MG63 (cell line): Measurements from ENCODE around the gene FALEC. TPM values are rescaled to one million over a fixed set of nuclear protein-coding genes. Genes with fewer than 3 reads are reported as not detected.

Source experiments
- DNase-seq: peaks from one replicate; pipeline ENCODE4 v3.0.0-alpha.2; 2020
- H3K27me3 ChIP-seq: fragments of 250-450 bp; sonication (Bioruptor Pico); 2 replicates; pipeline ENCODE4 v1.5.1; 2020; ENCODE audit warnings: mild to moderate bottlenecking, moderate library complexity
- H3K36me3 ChIP-seq: fragments of 250-450 bp; sonication (Bioruptor Pico); 2 replicates; pipeline ENCODE4 v1.5.1; 2020; ENCODE audit warnings: mild to moderate bottlenecking, moderate library complexity
- H3K4me3 ChIP-seq: fragments of 250-450 bp; sonication (Bioruptor Pico); 2 replicates; pipeline ENCODE4 v1.5.1; 2020; ENCODE audit warnings: mild to moderate bottlenecking, moderate library complexity
- H3K9me3 ChIP-seq: fragments of 250-450 bp; sonication (Bioruptor Pico); 2 replicates; pipeline ENCODE4 v1.5.1; 2020; ENCODE audit warnings: mild to moderate bottlenecking, moderate library complexity
- total RNA-seq: library from RNA; depleted of rRNA; stranded (reverse); fragments of >200 nt; shearing (Covaris generic); gene quantifications from 2 replicates; pipeline ENCODE4 v1.2.3, GENCODE V29; 2014; ENCODE audit warnings: low replicate concordance; rRNA removed

FALEC gene
- total RNA-seq: not detected in 2 replicates

- Histone ChIP-seq H3K27me3 (no peaks in the 10 kb centered on the region), H3K36me3 (peaks cover 18% of the 10 kb centered on the region), H3K4me3 (peak within 1 kb of the TSS; percentile 68), H3K9me3 (no peaks in the 10 kb centered on the region)
- peak; percentile 98 for DNase-seq
These were observed at the start of gene FALEC for GRCh38 chr1:150515328-150516049. TSS of gene FALEC (plus strand) at chr1:150515752.

GRCh38 chr1:150466964-150467363 is 48.6 kb upstream of the FALEC start:
- H3K36me3 ChIP-seq: peaks cover 48% of the 10 kb centered on the region
- H3K9me3 ChIP-seq: no peaks in the 10 kb centered on the region
- no peak overlapping the region for H3K4me3 ChIP-seq
- DNase-seq: no peak
- no peaks in the 10 kb centered on the region for H3K27me3 ChIP-seq

GRCh38 chr1:150469291-150469690 is 46.3 kb upstream of the FALEC start:
- no peaks in the 10 kb centered on the region for H3K27me3 ChIP-seq
- no peak for DNase-seq
- no peak overlapping the region for H3K4me3 ChIP-seq
- H3K36me3 ChIP-seq: peaks cover 51% of the 10 kb centered on the region
- no peaks in the 10 kb centered on the region for H3K9me3 ChIP-seq

- Histone ChIP-seq H3K36me3 (peaks cover 29% of the 10 kb centered on the region), H3K4me3 (no peak overlapping the region)
- no peak for DNase-seq
These were observed 42.9 kb upstream of the FALEC start for GRCh38 chr1:150472601-150473200.

GRCh38 chr1:150473659-150474058 is 41.9 kb upstream of the FALEC start:
- H3K36me3 ChIP-seq: peaks cover 29% of the 10 kb centered on the region
- no peak overlapping the region for H3K4me3 ChIP-seq
- no peak for DNase-seq

More at GRCh38 chr1:150472601-150473200, 42.9 kb upstream of the FALEC start:
- H3K27me3 ChIP-seq: no peaks in the 10 kb centered on the region
- H3K9me3 ChIP-seq: 0 out of 2 replicates have a peak, but pooled peaks cover 2% of the 10 kb centered on the region

DNA sequence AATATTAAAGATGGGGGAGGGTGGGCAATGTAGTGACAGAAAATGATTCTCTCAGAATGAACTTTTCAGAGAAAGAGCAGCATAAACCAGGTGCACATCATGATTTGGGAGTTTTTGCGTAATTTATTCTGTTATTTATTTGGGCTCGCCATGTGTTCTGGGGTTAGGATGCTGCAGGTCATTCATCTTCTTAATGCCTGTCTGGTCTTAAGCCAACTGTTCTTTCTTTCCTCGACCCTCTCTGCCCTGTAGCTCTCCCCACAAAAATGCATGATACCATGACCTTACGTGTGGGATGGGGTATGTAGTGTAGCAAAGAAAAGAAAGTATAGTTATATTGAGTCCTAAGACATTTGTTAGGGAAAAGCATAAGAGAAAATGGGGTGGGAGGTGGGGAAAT is 40.7 kb upstream of the FALEC start:
- Histone ChIP-seq H3K27me3 (no peaks in the 10 kb centered on the region), H3K9me3 (0 out of 2 replicates have a peak, but pooled peaks cover 2% of the 10 kb centered on the region), H3K36me3 (peaks cover 29% of the 10 kb centered on the region), H3K4me3 (no peak overlapping the region)
- DNase-seq: no peak

More at GRCh38 chr1:150473659-150474058, 41.9 kb upstream of the FALEC start:
- Histone ChIP-seq H3K27me3 (no peaks in the 10 kb centered on the region), H3K9me3 (0 out of 2 replicates have a peak, but pooled peaks cover 2% of the 10 kb centered on the region)

DNA sequence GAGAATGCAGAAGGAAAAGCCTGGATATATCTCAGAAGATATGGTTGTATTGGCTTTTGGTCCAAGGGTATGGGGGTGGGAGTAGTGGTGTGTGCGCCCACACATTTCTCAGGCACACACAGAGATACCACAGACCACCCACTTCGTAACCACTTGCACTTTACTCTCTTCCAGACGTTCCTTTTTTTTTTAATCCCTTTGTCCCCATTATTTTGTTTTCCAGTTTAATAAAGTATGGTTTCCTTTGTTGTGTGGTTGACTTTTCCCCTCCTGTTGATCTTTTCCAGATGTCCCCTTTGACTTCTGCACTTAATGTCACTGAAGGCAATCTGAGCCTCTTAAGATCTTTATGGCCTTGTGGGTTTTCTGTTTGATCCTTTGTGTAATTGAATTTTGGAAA is 38.8 kb upstream of the FALEC start:
- peaks cover 13% of the 10 kb centered on the region for H3K36me3 ChIP-seq
- no peaks in the 10 kb centered on the region for H3K27me3 ChIP-seq
- DNase-seq: no peak
- H3K9me3 ChIP-seq: 0 out of 2 replicates have a peak, but pooled peaks cover 2% of the 10 kb centered on the region
- H3K4me3 ChIP-seq: no peak overlapping the region

- Histone ChIP-seq H3K27me3 (no peaks in the 10 kb centered on the region), H3K9me3 (0 out of 2 replicates have a peak, but pooled peaks cover 2% of the 10 kb centered on the region), H3K4me3 (no peak overlapping the region), H3K36me3 (peaks cover 7% of the 10 kb centered on the region)
- DNase-seq: no peak
These were observed 38.2 kb upstream of the FALEC start for GRCh38 chr1:150477320-150477719.

DNA sequence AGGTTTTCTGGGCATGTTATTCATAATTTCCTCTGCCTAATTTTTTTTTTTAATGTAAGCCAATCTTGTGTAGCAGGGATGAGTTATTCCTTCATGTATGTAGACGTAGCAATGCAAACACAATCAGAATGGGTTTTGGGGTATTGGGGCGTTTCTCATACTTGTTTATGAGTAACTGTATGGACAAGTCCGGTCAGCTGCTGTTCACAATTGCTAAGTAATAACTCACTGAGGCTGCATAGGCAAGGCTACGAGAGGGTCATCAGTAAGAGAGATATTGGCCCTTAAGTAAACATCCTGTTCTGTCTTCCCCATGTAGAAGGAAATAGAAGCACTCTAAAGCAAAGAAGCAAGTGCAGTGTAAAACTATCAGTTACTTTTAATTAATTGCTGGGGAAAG is 37.8 kb upstream of the FALEC start:
- Histone ChIP-seq H3K4me3 (no peak overlapping the region), H3K27me3 (no peaks in the 10 kb centered on the region), H3K9me3 (0 out of 2 replicates have a peak, but pooled peaks cover 2% of the 10 kb centered on the region), H3K36me3 (peaks cover 3% of the 10 kb centered on the region; the same call in 1 of the 2 replicates)
- DNase-seq: no peak

DNA sequence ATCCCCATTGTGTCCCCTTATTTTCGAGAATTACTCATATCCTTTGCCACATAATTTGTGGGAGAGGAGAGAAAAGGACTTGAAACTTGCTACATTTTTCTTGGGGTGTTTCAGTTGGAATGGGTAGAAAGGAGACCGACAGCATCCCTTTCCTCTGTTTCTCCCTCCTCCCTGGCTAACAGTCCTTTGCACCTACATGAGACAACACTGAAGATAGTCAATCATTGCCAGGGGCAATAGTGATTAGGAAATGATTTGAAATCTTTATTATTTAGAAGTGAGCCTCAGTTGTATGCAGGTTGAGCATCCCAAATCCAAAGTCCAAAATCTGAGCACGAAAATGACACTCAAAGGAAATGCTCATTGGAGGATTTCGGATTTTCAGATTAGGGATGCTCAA is 36.2 kb upstream of the FALEC start:
- no peaks in the 10 kb centered on the region for H3K36me3 ChIP-seq
- 0 out of 2 replicates have a peak, but pooled peaks cover 2% of the 10 kb centered on the region for H3K9me3 ChIP-seq
- no peaks in the 10 kb centered on the region for H3K27me3 ChIP-seq
- H3K4me3 ChIP-seq: no peak overlapping the region
- DNase-seq: no peak

DNA sequence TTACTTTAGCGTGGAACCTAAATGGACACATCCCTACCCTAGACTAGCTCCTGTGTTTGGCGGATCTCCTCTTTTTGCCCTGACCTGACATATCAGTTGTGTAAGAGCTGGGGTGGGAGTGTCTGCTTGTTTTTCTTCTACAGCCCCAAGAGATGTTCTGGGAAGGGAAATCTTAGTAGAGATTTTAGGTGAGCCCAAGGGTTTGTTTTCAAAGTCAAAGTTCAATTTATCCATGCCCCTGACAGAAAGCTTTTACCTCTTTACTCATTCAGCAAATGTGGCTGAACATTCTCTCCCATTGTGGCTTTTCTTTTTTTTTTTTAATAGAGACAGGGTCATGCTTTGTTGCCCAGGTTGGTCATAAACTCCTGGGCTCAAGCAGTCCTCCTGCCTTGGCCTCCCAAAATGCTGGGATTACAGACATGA is 35.6 kb upstream of the FALEC start:
- no peak overlapping the region for H3K4me3 ChIP-seq
- no peaks in the 10 kb centered on the region for H3K27me3 ChIP-seq
- H3K36me3 ChIP-seq: no peaks in the 10 kb centered on the region
- 0 out of 2 replicates have a peak, but pooled peaks cover 2% of the 10 kb centered on the region for H3K9me3 ChIP-seq
- DNase-seq: no peak

- no peak overlapping the region for H3K4me3 ChIP-seq
- H3K36me3 ChIP-seq: peaks cover 10% of the 10 kb centered on the region
- H3K27me3 ChIP-seq: no peaks in the 10 kb centered on the region
- H3K9me3 ChIP-seq: no peaks in the 10 kb centered on the region
- DNase-seq: no peak
These were observed 31.1 kb upstream of the FALEC start for GRCh38 chr1:150484431-150484830.

DNA sequence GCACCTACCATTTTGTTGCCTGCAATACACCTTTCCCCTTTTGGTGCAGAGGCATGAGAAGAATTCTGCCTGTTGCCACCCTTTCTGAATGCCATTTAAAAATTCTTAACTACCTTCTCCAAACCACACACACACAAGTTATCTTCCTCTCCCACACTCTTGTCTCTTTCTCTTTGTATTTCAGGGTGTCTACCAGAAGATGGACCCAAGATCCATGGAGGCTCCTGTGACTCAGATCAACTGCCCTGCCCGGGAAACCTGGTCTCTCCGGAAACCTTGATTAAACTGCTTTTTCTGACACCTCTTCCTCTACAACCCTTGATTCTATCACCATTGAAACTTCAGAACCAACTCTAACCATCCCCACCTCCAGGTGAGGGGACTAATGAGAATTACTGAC is 30.7 kb upstream of the FALEC start:
- peak; percentile 16 for DNase-seq
- H3K9me3 ChIP-seq: no peaks in the 10 kb centered on the region
- no peak overlapping the region for H3K4me3 ChIP-seq
- no peaks in the 10 kb centered on the region for H3K27me3 ChIP-seq
- peaks cover 14% of the 10 kb centered on the region for H3K36me3 ChIP-seq

DNA sequence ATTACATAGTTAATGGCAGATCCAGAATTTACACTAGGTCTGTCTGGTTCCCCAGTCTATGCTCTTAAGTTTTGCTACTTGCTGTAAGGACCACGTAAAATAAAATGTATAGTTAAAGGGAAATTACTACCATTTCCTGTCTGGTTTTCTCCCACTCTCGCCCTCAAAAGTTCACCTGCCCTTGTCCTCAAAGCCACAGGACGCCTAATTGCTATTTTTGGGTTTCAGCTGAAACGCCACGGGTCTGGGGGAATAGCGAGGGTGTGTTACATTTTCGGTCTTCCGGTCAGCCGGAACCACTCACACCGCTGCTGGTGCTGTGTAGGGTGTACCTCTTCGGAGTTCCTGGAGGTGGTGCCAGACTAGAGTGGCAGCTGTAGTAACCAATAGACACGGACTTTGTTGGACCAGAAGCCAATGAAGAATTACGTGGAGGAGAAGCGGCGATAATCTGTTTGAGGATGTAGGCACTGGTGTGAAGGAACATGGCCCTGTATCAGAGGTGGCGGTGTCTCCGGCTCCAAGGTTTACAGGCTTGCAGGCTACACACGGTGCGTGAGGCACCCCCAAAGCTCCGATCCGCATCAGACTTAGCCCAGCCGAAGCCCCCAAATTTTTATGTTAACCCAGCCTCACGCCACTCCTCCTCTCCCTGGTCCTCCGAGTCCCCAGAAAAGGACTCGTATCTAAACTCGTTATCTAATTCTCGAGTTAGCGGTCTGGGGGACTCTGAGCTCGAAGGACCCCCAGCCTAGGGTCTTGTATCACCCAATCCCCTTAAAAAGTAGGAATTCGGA is 28.4 kb upstream of the FALEC start, which contains the start of gene TARS2:
TARS2 (plus strand) TSS at position 454 of the 797 bp plus-strand sequence; CDS start at position 486, 32 bp downstream.
- peak; percentile 97 for DNase-seq
- Histone ChIP-seq H3K4me3 (peak within 1 kb of the TSS; percentile 94), H3K27me3 (no peaks in the 10 kb centered on the region), H3K9me3 (no peaks in the 10 kb centered on the region), H3K36me3 (peaks cover 27% of the 10 kb centered on the region)

DNA sequence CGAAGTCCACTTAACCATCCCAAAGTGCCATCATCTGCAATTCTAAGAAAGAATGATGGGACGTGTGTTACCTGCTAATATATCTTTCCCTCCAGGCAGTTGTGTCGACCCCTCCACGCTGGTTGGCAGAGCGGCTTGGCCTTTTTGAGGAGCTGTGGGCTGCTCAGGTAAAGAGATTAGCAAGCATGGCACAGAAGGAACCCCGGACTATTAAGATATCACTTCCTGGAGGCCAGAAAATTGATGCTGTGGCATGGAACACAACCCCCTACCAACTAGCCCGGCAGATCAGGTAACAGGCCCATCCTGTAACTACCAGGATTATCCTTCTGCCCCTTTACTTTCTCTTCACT is 27.8 kb upstream of the FALEC start:
- no peak for DNase-seq
- peak overlapping the region; percentile 94 for H3K4me3 ChIP-seq
- H3K27me3 ChIP-seq: no peaks in the 10 kb centered on the region
- no peaks in the 10 kb centered on the region for H3K9me3 ChIP-seq
- peaks cover 27% of the 10 kb centered on the region for H3K36me3 ChIP-seq

- H3K36me3 ChIP-seq: peaks cover 61% of the 10 kb centered on the region
These were observed 22.4 kb upstream of the FALEC start for GRCh38 chr1:150493175-150493574.

GRCh38 chr1:150498342-150498741 is 17.2 kb upstream of the FALEC start:
- Histone ChIP-seq H3K27me3 (no peaks in the 10 kb centered on the region), H3K4me3 (no peak overlapping the region), H3K9me3 (no peaks in the 10 kb centered on the region), H3K36me3 (peaks cover 51% of the 10 kb centered on the region)
- DNase-seq: no peak

More at GRCh38 chr1:150493175-150493574, 22.4 kb upstream of the FALEC start:
- Histone ChIP-seq H3K4me3 (no peak overlapping the region), H3K27me3 (no peaks in the 10 kb centered on the region), H3K9me3 (no peaks in the 10 kb centered on the region)
- DNase-seq: no peak
